GM12878 (cell line): Measurements from ENCODE around the gene DENND10. TPM values are rescaled to one million over a fixed set of nuclear protein-coding genes. Genes with fewer than 3 reads are reported as not detected.

Source experiments
- BRCA1 ChIP-seq: IDR thresholded peaks from 2 replicates; pipeline ENCODE4 v1.6.1; 2011; ENCODE audit warnings: low read depth, low read length, improper control_type of control experiment
- CEBPB ChIP-seq, 2 experiments: fragments of 150-350 bp in 1 of 2; IDR thresholded peaks; 2 replicates each; pipeline ENCODE4 v1.6.1; 2012 to 2014; ENCODE audit warnings: low read depth in 2 of 2, low read length in 2 of 2, borderline replicate concordance in 1 of 2, inconsistent platforms in 1 of 2
- HDGF ChIP-seq: fragments of 450-650 bp; IDR thresholded peaks from 2 replicates; pipeline ENCODE4 v1.6.1; 2016; ENCODE audit warnings: antibody characterized with exemption
- IKZF2 ChIP-seq, 2 experiments: fragments of 450-650 bp; IDR thresholded peaks; 2 replicates each; pipeline ENCODE4 v1.6.1; 2017; ENCODE audit warnings: mild to moderate bottlenecking in 2 of 2, moderate library complexity in 2 of 2
- MYB ChIP-seq: fragments of 150-350 bp; IDR thresholded peaks from 2 replicates; pipeline ENCODE4 v1.6.1; 2014; ENCODE audit warnings: mild to moderate bottlenecking, low read depth, low read length, borderline replicate concordance
- NFXL1 ChIP-seq: fragments of 450-650 bp; IDR thresholded peaks from 2 replicates; pipeline ENCODE4 v1.6.1; 2017; ENCODE audit warnings: antibody characterized with exemption, mild to moderate bottlenecking, borderline replicate concordance
- POU2F2 ChIP-seq: IDR thresholded peaks from 3 replicates; pipeline ENCODE4 v1.6.1; 2011; ENCODE audit warnings: low read depth, mild to moderate bottlenecking, low read length, borderline replicate concordance
- RAD51 ChIP-seq: fragments of 450-650 bp; IDR thresholded peaks from 2 replicates; pipeline ENCODE4 v1.6.1; 2016; ENCODE audit warnings: moderate library complexity, mild to moderate bottlenecking, inconsistent platforms
- RELA ChIP-seq: fragments of 450-650 bp; IDR thresholded peaks from 2 replicates; pipeline ENCODE4 v1.8.0; 2014; ENCODE audit warnings: borderline replicate concordance; ENCODE audit not compliant: partially characterized antibody
- RFX5 ChIP-seq: IDR thresholded peaks from 2 replicates; pipeline ENCODE4 v1.6.1; 2011; ENCODE audit warnings: low read depth, low read length, improper control_type of control experiment
- RUNX3 ChIP-seq: IDR thresholded peaks from 2 replicates; pipeline ENCODE4 v1.6.1; 2012; ENCODE audit warnings: low read length, inconsistent platforms
- SREBF1 ChIP-seq: IDR thresholded peaks from 2 replicates; pipeline ENCODE4 v1.6.1; 2012; ENCODE audit warnings: mild to moderate bottlenecking, low read length
- SREBF2 ChIP-seq: IDR thresholded peaks from 2 replicates; pipeline ENCODE4 v1.6.1; 2012; ENCODE audit warnings: mild to moderate bottlenecking, low read length
- STAT1 ChIP-seq: fragments of 450-650 bp; conservative IDR thresholded peaks from 2 replicates; pipeline ENCODE4 v1.6.1; 2014; ENCODE audit warnings: antibody characterized with exemption, mild to moderate bottlenecking
- STAT3 ChIP-seq: IDR thresholded peaks from 2 replicates; pipeline ENCODE4 v1.6.1; 2011; ENCODE audit warnings: low read depth, low read length, improper control_type of control experiment
- ZSCAN29 ChIP-seq: fragments of 450-650 bp; IDR thresholded peaks from 2 replicates; pipeline ENCODE4 v1.6.1; 2017; ENCODE audit warnings: mild to moderate bottlenecking, moderate library complexity
- ZZZ3 ChIP-seq: IDR thresholded peaks from 2 replicates; pipeline ENCODE4 v1.6.1; 2011; ENCODE audit warnings: low read depth; ENCODE audit not compliant: control insufficient read depth, insufficient read length
- polyA plus RNA-seq, 11 experiments: library from polyadenylated mRNA; depleted of rRNA in 4 of 11; unstranded in 6 of 11; stranded (reverse) in 5 of 11; fragments of >200 nt; fragmentation: Nextera tagmentation in 4 of 11; fragmentation: Illumina TruSeq in 1 of 11; extraction: Ambion mirVana in 4 of 11; extraction: Trizol in 1 of 11; gene quantifications; 1 replicate in 1 of 11; 2 replicates in 10 of 11; pipeline versions ENCODE4 v1.2.1 to v1.2.3, GENCODE V29; 2011 to 2016; ENCODE audit warnings: inconsistent platforms in 2 of 11, missing spikeins in 2 of 11, low read depth in 1 of 11
- total RNA-seq, 4 experiments: library from RNA; depleted of rRNA in 3 of 4; stranded (reverse); fragments of >200 nt in 3 of 4; fragmentation: Illumina TruSeq in 1 of 4; extraction: Trizol in 1 of 4; gene quantifications; 2 replicates each; pipeline versions ENCODE4 v1.2.1 to v1.2.3, GENCODE V29; 2013 to 2021
- TF ChIP-seq, protein P1 (sequence below): fragments of 450-650 bp; IDR thresholded peaks from 2 replicates; pipeline ENCODE4 v1.6.1; 2017; ENCODE audit warnings: mild to moderate bottlenecking, moderate library complexity
- TF ChIP-seq, protein P2 (sequence below): fragments of 450-650 bp; IDR thresholded peaks from 2 replicates; pipeline ENCODE4 v1.6.1; 2017; ENCODE audit warnings: mild to moderate bottlenecking, moderate library complexity
- TF ChIP-seq, protein P3 (sequence below): fragments of 450-650 bp; IDR thresholded peaks from 2 replicates; pipeline ENCODE4 v1.6.1; 2016; ENCODE audit warnings: mild to moderate bottlenecking

The DENND10 gene
- total and polyA plus RNA-seq, 10 of the 15 experiments (the other 5 are each of a cell fraction or from before 2014, with no cell fraction given) = 21.5 to 39.8 (median 26.2) TPM

DNA sequence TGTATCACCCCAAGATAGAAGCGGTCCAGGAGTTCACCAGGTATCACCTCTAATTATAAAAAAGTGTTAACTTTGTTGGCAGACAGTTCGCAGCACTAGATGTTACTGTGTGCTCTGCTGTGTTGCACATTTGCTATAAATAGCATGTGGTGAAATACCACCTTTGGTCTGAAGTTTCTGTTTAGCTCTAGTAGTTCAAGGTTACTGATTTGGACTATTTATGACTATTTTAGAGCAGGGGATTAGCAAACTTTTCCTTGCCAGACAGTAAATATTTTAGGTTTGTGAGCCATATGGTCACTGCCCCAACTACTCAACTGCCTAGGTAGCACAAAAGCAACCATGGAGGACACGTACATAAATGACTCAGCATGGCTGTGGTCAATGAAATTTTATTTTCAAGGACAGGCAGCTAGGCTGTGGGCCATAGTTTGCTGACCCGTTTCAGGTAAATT, 16.5 kb downstream of the DENND10 start (continued):
- TF ChIP-seq, protein P1, sequence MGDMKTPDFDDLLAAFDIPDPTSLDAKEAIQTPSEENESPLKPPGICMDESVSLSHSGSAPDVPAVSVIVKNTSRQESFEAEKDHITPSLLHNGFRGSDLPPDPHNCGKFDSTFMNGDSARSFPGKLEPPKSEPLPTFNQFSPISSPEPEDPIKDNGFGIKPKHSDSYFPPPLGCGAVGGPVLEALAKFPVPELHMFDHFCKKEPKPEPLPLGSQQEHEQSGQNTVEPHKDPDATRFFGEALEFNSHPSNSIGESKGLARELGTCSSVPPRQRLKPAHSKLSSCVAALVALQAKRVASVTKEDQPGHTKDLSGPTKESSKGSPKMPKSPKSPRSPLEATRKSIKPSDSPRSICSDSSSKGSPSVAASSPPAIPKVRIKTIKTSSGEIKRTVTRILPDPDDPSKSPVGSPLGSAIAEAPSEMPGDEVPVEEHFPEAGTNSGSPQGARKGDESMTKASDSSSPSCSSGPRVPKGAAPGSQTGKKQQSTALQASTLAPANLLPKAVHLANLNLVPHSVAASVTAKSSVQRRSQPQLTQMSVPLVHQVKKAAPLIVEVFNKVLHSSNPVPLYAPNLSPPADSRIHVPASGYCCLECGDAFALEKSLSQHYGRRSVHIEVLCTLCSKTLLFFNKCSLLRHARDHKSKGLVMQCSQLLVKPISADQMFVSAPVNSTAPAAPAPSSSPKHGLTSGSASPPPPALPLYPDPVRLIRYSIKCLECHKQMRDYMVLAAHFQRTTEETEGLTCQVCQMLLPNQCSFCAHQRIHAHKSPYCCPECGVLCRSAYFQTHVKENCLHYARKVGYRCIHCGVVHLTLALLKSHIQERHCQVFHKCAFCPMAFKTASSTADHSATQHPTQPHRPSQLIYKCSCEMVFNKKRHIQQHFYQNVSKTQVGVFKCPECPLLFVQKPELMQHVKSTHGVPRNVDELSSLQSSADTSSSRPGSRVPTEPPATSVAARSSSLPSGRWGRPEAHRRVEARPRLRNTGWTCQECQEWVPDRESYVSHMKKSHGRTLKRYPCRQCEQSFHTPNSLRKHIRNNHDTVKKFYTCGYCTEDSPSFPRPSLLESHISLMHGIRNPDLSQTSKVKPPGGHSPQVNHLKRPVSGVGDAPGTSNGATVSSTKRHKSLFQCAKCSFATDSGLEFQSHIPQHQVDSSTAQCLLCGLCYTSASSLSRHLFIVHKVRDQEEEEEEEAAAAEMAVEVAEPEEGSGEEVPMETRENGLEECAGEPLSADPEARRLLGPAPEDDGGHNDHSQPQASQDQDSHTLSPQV = no peak
- no peak for TF ChIP-seq STAT1
- TF ChIP-seq, protein P2, sequence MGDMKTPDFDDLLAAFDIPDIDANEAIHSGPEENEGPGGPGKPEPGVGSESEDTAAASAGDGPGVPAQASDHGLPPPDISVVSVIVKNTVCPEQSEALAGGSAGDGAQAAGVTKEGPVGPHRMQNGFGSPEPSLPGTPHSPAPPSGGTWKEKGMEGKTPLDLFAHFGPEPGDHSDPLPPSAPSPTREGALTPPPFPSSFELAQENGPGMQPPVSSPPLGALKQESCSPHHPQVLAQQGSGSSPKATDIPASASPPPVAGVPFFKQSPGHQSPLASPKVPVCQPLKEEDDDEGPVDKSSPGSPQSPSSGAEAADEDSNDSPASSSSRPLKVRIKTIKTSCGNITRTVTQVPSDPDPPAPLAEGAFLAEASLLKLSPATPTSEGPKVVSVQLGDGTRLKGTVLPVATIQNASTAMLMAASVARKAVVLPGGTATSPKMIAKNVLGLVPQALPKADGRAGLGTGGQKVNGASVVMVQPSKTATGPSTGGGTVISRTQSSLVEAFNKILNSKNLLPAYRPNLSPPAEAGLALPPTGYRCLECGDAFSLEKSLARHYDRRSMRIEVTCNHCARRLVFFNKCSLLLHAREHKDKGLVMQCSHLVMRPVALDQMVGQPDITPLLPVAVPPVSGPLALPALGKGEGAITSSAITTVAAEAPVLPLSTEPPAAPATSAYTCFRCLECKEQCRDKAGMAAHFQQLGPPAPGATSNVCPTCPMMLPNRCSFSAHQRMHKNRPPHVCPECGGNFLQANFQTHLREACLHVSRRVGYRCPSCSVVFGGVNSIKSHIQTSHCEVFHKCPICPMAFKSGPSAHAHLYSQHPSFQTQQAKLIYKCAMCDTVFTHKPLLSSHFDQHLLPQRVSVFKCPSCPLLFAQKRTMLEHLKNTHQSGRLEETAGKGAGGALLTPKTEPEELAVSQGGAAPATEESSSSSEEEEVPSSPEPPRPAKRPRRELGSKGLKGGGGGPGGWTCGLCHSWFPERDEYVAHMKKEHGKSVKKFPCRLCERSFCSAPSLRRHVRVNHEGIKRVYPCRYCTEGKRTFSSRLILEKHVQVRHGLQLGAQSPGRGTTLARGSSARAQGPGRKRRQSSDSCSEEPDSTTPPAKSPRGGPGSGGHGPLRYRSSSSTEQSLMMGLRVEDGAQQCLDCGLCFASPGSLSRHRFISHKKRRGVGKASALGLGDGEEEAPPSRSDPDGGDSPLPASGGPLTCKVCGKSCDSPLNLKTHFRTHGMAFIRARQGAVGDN = no peak
- no peak for TF ChIP-seq RFX5
- no peak for TF ChIP-seq STAT3
- peak; percentile 43; the same call in 1 of the 2 replicates for TF ChIP-seq MYB
- TF ChIP-seq SREBF2 = no peak
- TF ChIP-seq NFXL1 = no peak
- peak; percentile 48 for TF ChIP-seq RELA
- TF ChIP-seq, protein P3, sequence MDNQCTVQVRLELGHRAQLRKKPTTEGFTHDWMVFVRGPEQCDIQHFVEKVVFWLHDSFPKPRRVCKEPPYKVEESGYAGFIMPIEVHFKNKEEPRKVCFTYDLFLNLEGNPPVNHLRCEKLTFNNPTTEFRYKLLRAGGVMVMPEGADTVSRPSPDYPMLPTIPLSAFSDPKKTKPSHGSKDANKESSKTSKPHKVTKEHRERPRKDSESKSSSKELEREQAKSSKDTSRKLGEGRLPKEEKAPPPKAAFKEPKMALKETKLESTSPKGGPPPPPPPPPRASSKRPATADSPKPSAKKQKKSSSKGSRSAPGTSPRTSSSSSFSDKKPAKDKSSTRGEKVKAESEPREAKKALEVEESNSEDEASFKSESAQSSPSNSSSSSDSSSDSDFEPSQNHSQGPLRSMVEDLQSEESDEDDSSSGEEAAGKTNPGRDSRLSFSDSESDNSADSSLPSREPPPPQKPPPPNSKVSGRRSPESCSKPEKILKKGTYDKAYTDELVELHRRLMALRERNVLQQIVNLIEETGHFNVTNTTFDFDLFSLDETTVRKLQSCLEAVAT = peak; percentile 83
- TF ChIP-seq CEBPB (IDR thresholded peaks at IDR 0.05; ENCODE audit: borderline replicate concordance in 1 of 2, low read depth in 2 of 2, low read length in 2 of 2) = no peak
- TF ChIP-seq ZZZ3 = no peak
- no peak for TF ChIP-seq BRCA1
- TF ChIP-seq ZSCAN29 = peak; percentile 85
- no peak for TF ChIP-seq SREBF1
- peak; percentile 76 for TF ChIP-seq RAD51
- TF ChIP-seq RUNX3 = peak; percentile 93
- TF ChIP-seq HDGF = no peak
- TF ChIP-seq POU2F2 = 0 out of 3 replicates have a peak, but pooled peaks have one; percentile 48
- TF ChIP-seq IKZF2 (IDR thresholded peaks at IDR 0.05) = peak; percentile 92 to 93
